Central memory CD4-positive, alpha-beta T cell (primary cell): ENCODE measurements around the gene DNASE1L1.

Experiments used
- DNase-seq: peaks from one replicate; pipeline ENCODE4 v3.0.0; 2022

The DNASE1L1 gene

GRCh38 chrX:154380787-154381186 lies 28.3 kb downstream of the DNASE1L1 start:
- DNase-seq = no peak

DNA sequence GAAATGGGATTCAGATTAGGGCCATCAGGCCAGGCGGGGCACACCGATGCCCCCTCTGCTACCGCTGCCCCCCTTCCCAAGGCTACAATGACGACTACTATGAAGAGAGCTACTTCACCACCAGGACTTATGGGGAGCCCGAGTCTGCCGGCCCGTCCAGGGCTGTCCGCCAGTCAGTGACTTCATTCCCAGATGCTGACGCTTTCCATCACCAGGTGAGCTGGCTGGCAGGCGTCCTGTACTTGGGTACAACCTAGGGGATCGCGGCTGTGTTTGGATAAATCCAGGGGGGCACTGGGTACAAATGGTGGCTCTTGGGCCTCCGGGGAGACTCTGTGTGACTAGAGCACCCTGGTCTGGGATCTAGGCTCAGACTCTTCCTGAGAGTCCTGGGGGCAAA lies 28.9 kb downstream of the DNASE1L1 start:
- no peak for DNase-seq

DNA sequence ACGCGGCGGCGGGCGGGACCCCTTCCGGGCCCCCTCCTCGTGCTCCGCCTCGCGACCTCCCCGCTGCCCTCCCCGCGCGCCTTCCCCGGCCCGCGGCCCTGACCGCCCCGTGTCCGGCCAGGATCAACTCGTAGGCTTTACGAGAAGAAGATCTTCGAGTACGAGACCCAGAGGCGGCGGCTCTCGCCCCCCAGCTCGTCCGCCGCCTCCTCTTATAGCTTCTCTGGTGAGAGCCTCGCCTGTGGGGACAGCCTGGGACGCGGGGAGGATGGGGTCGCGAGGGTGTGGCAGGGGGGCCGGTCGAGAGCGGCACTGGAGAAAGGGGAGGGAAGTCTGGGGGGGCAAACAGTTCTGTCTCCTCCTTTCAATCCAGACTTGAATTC lies 29.5 kb downstream of the DNASE1L1 start:
- DNase-seq = no peak

GRCh38 chrX:154378799-154379568 lies 30.1 kb downstream of the DNASE1L1 start, which contains the start of gene EMD:
EMD (plus strand) TSS chrX:154379295; CDS start chrX:154379485, 190 bp downstream.
- peak; percentile 97 for DNase-seq

DNA sequence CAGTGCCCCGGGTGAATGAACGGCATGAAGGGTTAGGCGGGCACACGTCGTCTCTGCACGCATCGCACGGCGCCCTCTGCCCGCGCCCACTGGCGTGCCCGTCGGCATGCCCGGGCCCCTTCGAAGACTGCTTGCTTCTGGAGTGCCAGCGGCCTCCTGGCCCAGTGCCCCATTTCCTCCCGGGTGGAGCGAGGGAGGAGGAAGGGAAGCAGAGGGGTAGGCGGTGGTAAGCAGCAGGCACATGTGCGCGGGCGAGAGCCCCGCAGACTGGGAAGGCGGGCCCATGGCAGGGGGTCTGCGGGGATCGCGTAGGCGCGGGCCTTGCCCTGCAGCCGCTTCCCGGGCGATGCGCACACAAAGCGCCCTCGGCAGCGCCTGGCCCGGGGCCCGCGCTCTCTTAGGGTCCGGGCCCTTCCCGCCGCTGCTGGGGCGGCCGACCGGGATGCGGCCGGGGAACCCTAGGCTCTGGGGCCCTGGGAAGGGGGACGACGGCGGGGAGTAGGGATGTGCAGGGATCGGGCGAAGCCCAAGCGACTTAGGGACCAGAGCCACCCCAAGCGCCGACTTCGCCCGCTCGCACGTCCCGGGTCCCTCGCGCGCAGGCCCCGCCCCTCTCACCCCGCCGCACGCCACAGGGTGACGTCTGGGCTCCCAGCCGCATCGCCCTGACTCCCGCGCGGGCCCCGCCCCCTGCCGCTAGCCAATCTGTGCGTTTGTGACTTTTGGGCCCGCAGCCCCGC lies 30.8 kb downstream of the DNASE1L1 start:
- DNase-seq = peak; percentile 55

GRCh38 chrX:154376774-154377173 lies 32.3 kb downstream of the DNASE1L1 start:
- no peak for DNase-seq

DNA sequence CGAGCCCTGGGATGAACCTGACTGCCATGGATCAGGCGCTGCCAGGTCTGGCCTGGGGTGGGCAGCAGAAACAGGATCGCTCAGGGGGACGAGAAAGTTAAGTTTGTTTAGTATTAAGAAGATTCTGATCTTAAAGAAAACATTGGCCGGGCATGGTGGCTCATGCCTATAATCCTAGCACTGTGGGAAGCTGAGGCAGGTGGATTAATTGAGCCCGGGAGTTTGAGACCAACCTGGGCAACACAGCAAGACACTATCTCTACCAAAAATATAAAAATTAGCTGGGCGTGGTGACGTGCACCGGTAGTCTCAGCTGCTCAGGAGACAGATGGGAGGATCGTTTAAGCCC lies 33.9 kb downstream of the DNASE1L1 start:
- no peak for DNase-seq

- no peak for DNase-seq
Measured at GRCh38 chrX:154374313-154375155, 34.5 kb downstream of the DNASE1L1 start, which contains the start of gene FLNA. FLNA (minus strand) TSS chrX:154374634; CDS start chrX:154371245, 3,389 bp downstream.

DNA sequence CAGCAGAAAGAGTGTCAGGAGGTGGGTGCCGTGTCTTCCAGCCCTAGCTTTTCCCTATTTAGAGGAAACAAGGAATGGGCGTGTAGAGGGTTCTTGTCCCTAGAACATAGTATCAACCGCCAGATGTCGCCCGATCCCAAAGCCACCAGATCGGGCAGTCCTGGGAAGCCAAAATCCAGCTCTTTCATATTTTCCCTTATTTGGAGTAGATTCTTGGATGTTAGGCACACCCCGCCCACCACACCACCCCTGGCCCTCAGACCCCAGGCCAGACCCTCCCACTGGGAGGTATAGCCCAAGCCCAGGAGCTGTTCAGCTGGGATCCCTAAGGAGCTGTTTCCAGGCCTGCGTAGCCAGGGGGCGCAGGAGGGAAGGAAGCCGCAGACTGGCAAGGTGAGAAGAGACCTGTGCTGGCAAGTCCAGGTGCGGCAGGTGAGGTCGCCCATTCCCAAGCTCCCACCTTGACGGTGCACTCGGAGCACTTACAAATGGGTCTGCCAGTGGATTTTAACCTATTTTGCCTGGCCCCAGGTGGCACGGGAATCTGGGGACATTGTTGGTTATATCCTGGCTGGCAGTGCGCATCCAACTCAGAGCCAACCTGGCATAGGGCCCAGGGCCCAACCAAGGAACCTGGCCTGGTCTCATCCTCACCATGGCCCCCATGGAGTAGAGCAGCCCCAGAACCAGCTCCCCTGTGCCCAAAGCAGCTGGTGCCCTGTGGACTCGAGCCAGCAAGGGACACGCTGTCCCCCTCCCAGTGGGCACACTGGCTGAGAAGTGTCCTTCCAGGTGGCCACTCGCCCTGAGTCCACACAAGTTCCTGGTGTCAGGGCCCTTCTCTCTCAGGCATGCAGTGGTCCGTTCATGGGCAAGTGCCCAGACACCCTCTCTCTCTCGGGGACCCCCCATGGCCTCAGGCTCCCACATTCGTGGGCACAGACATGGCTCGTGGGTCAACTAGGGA lies 35.4 kb downstream of the DNASE1L1 start:
- no peak for DNase-seq

DNA sequence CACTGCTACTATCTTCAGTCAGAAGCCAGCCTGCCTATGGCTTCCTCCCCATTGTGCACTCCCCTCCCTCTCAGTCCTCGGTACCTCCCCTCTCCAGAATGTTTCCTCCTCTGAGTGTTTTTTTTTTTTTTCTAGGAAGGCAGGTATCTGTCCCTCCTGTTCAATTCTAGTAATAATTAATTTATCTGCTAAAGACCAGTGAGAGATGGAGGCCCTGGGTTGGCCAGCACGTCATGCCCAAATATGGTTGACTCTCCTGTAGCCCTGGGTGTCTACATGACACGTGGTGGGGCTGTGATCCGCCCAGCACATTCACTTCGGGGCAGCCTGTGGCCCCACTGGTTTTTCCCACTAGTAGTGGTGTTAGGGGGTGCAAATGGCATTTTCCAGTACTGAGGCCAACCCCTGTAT lies 36.4 kb downstream of the DNASE1L1 start:
- no peak for DNase-seq

DNA sequence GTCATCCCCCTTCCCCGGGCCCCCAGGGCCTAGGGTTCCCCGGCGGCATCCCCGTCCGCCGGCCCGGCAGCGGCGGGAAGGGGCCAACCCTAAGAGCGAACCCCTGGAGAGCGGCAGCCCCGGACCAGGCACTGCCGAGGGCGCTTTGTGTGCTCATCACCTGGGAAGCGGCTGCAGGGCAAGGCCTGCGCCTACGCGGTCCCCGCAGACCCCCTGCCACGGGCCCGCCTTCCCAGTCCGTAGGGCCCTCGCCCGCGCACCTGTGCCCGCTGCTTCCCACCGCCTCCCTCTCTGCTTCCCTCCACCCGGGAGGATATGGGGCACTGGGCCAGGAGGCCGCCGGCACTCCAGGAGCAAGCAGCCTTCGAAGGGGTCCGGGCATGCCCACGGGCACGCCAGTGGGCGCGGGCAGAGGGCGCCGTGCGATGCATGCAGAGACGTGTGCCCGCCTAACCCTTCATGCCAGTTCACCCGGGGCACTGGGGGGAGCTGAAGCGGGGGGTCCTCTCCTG lies 37.2 kb downstream of the DNASE1L1 start:
- no peak for DNase-seq

GRCh38 chrX:154371017-154371788 lies 37.9 kb downstream of the DNASE1L1 start:
- peak; percentile 90 for DNase-seq

GRCh38 chrX:154370300-154371016 lies 38.6 kb downstream of the DNASE1L1 start:
- DNase-seq = no peak

GRCh38 chrX:154369449-154370299 lies 39.4 kb downstream of the DNASE1L1 start:
- DNase-seq = peak; percentile 77

DNA sequence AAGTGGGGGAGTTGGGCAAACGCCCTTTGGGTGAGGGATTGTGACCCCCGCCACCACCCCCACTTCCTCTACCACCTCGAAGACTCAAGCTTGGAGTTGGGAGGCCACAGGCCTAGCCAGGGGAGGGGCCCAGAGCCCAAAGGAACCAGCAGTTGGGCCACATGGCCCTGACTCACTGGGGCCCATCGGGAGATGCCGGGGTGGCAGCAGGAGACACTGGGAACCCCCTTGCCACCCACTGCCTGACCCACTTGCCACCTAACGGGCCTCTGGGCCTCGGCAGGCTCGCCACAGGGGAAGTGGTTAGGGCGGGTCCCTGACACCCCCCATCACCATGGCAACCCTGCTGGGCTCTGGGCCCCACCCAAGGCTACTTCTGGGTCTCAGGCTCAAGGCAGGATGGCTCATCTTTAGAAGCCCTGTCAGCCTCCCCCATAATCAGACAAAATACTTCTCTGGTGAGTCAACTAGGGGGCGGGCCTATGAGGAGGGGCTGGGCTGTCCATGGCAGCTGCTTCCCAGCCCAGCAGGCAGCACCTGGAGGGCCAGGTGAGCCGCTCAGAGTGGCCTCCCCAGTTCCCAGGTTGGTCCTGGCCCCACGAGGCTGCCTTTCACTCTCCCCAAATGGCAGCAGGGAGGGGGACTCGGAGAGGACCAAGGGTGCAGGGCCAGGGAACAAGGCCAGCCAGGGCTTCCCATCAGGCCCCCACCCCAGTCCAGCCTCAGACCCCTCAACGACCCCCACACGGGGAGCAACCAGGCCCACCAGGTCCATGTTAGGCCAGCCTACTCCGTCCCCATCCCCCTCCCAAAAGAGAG lies 40.2 kb downstream of the DNASE1L1 start:
- peak; percentile 96 for DNase-seq

DNA sequence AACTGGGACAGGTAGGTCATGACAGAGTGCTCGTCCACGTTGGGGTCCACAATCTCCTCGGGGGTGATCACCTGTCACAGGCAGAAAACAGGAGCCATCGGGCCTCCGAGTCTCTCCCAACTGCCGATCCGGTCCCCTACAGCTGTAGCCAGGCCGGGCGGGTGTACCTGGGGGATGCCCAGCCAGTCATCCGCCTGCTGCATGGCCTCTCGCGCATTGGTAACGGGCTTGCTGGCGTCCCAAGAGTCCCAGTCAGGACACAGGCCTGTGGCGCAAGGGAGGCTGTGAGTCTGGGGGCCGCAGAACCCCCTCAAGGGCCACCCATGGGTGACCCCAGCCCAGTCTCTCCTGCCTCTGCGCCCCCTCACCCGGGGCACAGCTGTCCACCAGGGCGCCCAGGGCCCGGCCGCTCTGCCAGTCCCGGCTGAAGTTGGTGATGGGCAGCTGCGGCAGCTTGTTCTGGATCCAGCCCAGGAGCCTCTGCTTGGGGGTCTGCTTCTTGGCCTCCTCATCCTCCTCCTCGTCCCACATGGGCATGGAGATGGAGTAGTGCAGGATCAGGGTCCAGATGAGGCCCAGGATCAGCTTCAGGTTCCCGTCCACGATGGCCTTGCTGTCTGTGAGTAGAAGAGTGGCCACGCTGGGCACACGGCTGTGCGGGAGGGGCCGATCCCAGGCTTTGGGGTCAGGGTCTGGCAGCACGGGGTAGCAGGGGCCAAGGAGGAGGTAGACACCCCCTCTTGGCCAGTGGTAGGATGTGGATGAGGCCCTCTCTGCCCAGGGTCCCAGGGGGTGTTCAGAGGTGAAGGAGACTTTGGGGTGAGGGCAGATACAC lies 41.4 kb downstream of the DNASE1L1 start:
- DNase-seq = no peak

- no peak for DNase-seq
Measured at GRCh38 chrX:154366666-154367055, 42.4 kb downstream of the DNASE1L1 start.
